ENCODE data around the gene SCARF1.
A peak's percentile ranks its signal among the peaks of the same experiment; 100 is the strongest.

Gene SCARF1

GRCh38 chr17:1627982-1628855 lies 17.3 kb downstream of the SCARF1 start, which contains the start of gene SLC43A2:
SLC43A2 (minus strand) TSS chr17:1628834; CDS start chr17:1627874, 960 bp downstream.
- TF ChIP-seq, protein P1, sequence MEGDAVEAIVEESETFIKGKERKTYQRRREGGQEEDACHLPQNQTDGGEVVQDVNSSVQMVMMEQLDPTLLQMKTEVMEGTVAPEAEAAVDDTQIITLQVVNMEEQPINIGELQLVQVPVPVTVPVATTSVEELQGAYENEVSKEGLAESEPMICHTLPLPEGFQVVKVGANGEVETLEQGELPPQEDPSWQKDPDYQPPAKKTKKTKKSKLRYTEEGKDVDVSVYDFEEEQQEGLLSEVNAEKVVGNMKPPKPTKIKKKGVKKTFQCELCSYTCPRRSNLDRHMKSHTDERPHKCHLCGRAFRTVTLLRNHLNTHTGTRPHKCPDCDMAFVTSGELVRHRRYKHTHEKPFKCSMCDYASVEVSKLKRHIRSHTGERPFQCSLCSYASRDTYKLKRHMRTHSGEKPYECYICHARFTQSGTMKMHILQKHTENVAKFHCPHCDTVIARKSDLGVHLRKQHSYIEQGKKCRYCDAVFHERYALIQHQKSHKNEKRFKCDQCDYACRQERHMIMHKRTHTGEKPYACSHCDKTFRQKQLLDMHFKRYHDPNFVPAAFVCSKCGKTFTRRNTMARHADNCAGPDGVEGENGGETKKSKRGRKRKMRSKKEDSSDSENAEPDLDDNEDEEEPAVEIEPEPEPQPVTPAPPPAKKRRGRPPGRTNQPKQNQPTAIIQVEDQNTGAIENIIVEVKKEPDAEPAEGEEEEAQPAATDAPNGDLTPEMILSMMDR (IDR thresholded peaks at IDR 0.05; ENCODE audit: low read depth, low read length, missing control alignments), result no peak
- peak; percentile 44 for DNase-seq (ENCODE audit: low read depth)
- in situ Hi-C loops (cut with HindIII; ENCODE audit: low sequenced_read_pairs), result no loop called here
- H3K4me3 ChIP-seq (ENCODE audit: low read depth, low read length), result peak within 1 kb of the TSS; percentile 60

DNA sequence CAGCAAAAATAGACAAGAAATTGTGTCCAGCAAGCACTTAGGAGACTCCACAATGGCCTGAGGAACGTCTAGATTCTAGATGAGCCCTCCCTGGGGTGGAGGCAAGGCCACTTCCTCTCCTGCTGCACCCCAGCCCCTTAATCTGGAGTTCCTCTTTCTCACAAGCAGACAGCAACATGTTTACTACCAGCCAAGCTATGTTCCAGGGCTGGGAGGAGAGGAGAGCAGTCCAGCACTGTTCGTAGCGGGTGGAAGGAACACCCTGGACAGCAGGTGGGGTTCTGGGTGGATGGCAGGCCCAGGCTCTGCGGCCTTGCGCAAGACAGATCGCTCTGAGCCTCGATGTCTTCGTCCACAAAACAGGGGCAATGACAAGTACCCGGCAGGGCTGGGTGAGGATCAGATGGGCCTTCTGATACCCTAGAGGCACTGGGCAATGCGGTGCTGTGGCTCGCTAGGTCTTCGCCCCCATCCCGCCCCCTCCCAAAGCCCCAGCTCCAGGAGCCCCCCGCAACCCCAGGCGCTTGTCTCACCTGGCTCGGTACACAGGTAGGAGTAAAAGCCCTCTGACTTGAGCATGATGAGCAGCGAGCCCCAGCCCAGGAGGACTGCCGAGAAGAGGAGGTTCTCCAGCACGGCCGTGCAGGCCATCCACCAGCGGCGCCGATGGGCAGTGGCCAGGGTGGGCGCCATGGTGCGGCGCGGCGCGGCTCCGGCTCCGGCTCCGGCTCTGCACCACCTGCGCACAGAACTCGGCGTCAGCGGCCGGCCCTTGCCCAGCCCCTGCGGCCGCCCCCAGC lies 18.1 kb downstream of the SCARF1 start:
- in situ Hi-C loops (cut with HindIII; ENCODE audit: low sequenced_read_pairs), result no loop called here
- DNase-seq (ENCODE audit: low read depth), result no peak
- peak overlapping the region; percentile 60 for H3K4me3 ChIP-seq (ENCODE audit: low read depth, low read length)
- TF ChIP-seq, protein P1 (IDR thresholded peaks at IDR 0.05; ENCODE audit: low read depth, low read length, missing control alignments), result no peak

DNA sequence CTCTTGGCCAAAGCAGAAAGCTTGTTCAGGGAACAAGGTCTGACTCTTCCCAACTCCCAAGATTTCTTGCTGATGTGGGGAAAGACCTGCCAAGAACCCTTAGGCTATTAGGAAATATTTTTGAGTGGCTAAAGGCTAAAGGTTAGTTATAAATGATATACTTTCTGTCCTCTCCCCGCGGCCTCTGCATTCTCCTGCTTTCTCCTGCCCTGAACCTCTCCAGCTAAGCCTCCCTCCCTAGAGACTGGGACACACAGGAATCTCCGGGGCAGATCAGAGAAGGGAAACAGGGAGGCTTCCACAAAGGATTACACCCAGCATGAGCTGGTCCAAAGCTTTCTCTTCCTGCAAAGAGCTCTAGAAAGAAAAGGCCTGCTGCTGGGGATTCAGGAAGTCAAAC lies 19.2 kb downstream of the SCARF1 start:
- in situ Hi-C loops (cut with HindIII; ENCODE audit: low sequenced_read_pairs), result no loop called here

GRCh38 chr17:1625581-1625980 lies 20.0 kb downstream of the SCARF1 start:
- TF ChIP-seq, protein P1 (IDR thresholded peaks at IDR 0.05; ENCODE audit: low read depth, low read length, missing control alignments), result no peak
- in situ Hi-C loops (cut with HindIII; ENCODE audit: low sequenced_read_pairs), result no loop called here
- no peak for DNase-seq (ENCODE audit: low read depth)
- H3K4me3 ChIP-seq (ENCODE audit: low read depth, low read length), result no peak overlapping the region

More for the DNA sequence above, 19.2 kb downstream of the SCARF1 start:
- DNase-seq (ENCODE audit: low read depth), result no peak
- no peak overlapping the region for H3K4me3 ChIP-seq (ENCODE audit: low read depth, low read length)
- TF ChIP-seq, protein P1 (IDR thresholded peaks at IDR 0.05; ENCODE audit: low read depth, low read length, missing control alignments), result no peak

DNA sequence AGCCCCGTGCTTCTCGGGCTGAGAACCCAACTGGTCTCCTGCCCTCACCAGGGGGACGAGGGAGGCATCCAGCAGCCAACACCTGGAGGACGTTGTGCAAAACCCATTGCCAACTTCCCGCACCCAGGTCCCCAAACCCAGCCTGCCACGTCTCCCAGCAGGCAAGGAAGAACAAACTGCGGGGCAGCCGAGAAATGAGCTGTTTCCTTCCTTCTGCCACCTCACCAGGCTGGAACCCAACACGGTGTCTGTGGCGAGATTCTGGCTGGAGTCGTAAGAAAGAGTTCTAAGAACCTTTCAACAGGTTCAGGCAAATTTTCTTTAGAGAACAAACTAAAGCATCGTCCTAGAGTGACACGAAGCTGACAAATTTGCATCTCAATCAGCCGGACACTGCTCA lies 20.5 kb downstream of the SCARF1 start:
- in situ Hi-C loops (cut with HindIII; ENCODE audit: low sequenced_read_pairs), result no loop called here
- no peak for DNase-seq (ENCODE audit: low read depth)
- TF ChIP-seq, protein P1 (IDR thresholded peaks at IDR 0.05; ENCODE audit: low read depth, low read length, missing control alignments), result no peak
- no peak overlapping the region for H3K4me3 ChIP-seq (ENCODE audit: low read depth, low read length)

DNA sequence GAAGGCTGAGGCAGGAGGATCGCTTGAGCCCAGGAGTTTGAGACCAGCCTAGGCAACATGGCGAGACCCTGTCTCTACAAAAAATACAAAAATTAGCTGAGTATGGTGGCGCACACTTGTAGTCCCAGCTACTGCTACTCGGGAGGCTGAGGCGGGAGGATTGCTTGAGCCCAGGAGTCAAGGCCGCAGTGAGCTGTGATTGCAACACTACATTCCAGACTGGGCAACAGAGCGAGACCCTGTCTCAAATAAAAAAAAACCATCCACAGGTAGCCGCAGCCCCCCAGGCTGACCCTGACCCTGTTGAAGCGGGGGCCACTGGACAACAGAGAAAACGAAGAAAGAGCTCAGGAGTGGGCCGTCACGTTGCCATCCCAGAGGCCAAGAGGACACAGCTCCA lies 20.9 kb downstream of the SCARF1 start:
- TF ChIP-seq, protein P1 (IDR thresholded peaks at IDR 0.05; ENCODE audit: low read depth, low read length, missing control alignments), result no peak
- no peak overlapping the region for H3K4me3 ChIP-seq (ENCODE audit: low read depth, low read length)
- in situ Hi-C loops (cut with HindIII; ENCODE audit: low sequenced_read_pairs), result no loop called here

More for the DNA sequence above, 20.9 kb downstream of the SCARF1 start:
- no peak for DNase-seq (ENCODE audit: low read depth)
